DMS79 treated with DMSO at 0.1 percent for 48 hours (cell line): ENCODE data around the gene LDB2.
"Not testable (repeated sequence)": the region's sequence is repeated elsewhere in the genome, so short reads cannot be mapped to it uniquely, and the experiment has no call there.

ENCODE experiments used
- DNase-seq: peaks from one replicate; lab custom pipeline; 2025; lab: John Stamatoyannopoulos, UW

Gene LDB2

GRCh38 chr4:16544869-16545268, 353.6 kb downstream of the LDB2 start:
- DNase-seq, result no peak

- DNase-seq, result no peak
These were observed 354.2 kb downstream of the LDB2 start for GRCh38 chr4:16544251-16544721.

DNA sequence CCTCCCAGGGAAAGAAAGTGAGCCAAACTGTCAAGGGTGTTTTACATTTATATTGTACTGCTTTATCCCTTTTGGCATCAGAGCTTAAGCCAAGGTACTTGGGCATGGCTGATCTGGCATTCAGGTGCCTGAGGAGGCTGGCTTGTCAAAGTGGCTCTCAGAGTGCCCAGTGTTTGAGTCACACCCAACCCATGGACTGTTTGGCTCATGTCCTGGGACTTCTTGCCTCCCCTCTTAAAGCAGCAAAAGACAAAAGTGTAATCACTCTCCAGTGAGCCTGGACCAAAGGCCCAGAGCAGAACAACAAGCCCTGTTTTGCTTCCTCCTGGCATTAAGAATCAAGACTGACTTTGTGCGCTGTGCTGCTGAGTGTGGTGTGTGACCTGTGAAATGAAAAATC, 360.5 kb downstream of the LDB2 start:
- no peak for DNase-seq

GRCh38 chr4:16532240-16532970, 366.0 kb downstream of the LDB2 start:
- DNase-seq, result no peak

GRCh38 chr4:16530688-16531635, 367.5 kb downstream of the LDB2 start:
- no peak for DNase-seq

GRCh38 chr4:16524911-16525554, 373.4 kb downstream of the LDB2 start:
- DNase-seq, result no peak

DNA sequence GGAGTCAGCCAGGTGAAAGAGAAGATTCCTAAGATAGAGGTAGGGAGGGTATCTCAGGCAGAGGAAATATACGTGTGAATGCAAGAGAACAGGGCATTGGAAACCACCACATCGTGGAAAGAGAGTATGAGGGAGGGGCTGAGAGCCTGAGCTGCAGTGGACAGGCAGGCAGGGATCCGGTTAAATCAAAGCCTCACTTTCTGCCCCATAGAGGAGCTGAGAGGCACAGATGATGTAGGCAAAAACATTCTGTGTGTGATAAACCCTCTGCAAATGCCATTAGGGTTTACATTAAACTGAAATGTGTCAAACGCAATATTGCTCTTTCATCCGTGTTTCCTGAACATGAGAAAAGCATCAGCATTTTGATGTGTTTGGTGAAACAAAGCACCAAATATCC, 374.0 kb downstream of the LDB2 start:
- DNase-seq, result no peak

DNA sequence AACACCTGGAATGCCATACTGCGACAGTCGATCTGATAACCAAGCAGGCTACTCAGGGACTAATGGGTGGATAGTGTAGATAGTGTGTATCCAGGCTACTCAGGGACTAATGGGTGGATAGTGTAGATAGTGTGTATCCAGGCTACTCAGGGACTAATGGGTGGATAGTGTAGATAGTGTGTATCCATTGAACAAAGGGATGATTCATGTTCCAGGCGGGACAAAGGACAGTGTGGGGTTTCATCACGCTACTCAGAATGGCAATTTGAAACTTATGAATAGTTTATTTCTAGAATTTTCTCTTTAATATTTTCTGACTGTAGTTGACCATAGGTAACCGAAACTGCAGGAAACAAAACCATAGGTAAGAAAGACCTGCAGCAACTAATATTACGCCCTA, 374.9 kb downstream of the LDB2 start:
- not testable (repeated sequence) for DNase-seq

GRCh38 chr4:16521156-16521915, 377.1 kb downstream of the LDB2 start:
- no peak for DNase-seq

GRCh38 chr4:16516796-16517439, 381.5 kb downstream of the LDB2 start:
- DNase-seq, result no peak

DNA sequence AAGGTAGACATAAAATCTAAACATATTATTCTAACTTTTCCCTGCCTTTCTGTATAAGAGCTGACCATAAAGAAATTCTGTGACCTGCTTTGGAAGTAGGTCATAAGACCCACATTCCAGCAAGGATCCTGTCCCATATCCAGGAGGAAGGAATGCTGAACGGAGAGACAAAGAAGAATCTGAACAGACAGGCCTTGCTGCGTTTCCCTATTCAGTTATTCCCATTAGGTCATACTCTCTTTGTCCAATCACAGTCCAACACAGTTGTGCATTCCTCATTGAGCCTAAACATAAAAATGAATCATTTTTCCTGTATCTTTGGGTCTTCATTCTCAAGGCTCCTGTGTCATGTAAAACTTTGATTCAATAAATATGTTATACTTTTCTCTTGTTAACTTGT, 384.6 kb downstream of the LDB2 start:
- no peak for DNase-seq

GRCh38 chr4:16508968-16509367, 389.5 kb downstream of the LDB2 start:
- DNase-seq, result no peak

DNA sequence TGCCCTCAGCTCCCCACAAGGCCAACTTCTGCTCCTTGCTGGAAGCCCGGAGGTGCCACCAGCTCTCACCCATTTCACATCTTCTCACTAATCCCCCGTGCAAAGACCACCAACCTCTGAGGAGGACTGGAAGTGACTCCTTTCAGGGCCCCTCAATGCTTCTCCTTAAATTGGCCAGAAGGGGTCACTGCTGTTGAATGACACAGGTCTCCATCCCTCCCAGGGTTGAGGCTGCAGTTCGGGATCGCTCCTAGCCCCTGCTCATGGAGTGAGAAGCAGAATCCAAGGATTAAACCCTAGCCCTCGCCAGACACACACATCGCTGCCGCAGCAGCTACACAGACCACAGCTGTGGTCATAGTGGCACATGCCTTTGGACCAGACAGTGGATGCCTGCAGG, 392.7 kb downstream of the LDB2 start:
- DNase-seq, result no peak

- DNase-seq, result no peak
These were observed 393.2 kb downstream of the LDB2 start for GRCh38 chr4:16505267-16505666.

GRCh38 chr4:16503421-16504100, 394.9 kb downstream of the LDB2 start:
- DNase-seq, result no peak

GRCh38 chr4:16498978-16499377, 399.5 kb downstream of the LDB2 start:
- DNase-seq, result no peak

GRCh38 chr4:16496501-16496900, 401.9 kb downstream of the LDB2 start:
- DNase-seq, result no peak

DNA sequence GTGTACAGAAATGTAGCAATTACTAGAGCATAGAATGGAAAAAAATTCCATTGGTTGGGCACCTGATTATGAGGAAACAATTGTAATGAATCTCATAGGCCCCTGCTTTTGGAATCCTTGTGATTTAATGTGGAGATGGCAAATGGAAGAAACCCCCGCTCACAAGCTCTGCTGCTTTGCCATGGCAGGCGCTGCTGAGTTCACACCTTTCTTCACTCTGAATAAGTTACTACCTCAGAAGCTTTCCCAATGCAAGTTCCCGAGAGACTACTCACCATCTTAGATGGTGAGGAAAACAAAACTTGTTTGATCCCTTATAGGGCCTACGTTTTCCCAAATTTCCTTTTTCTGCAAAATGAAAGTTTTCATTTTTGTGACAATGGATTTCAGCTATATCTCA, 405.6 kb downstream of the LDB2 start:
- no peak for DNase-seq

DNA sequence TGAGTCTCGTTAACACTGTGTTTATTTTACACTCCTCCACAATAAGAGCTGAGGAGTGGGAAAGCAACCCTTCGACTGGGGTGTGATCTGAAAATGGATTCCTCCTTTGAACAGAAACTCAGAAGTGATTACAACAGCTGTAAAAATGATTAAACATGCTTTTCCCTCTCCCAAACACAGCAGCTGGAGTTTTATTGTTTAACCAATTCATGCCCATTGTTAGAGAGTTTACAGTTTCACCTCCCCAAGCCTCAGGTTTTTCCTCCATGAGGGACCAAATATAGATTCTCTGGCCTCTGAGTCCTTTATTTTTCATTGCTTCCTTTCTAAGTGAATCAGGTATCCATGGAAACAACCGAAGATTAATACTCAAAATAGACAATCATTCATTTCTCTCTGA, 409.2 kb downstream of the LDB2 start:
- DNase-seq, result no peak

DNA sequence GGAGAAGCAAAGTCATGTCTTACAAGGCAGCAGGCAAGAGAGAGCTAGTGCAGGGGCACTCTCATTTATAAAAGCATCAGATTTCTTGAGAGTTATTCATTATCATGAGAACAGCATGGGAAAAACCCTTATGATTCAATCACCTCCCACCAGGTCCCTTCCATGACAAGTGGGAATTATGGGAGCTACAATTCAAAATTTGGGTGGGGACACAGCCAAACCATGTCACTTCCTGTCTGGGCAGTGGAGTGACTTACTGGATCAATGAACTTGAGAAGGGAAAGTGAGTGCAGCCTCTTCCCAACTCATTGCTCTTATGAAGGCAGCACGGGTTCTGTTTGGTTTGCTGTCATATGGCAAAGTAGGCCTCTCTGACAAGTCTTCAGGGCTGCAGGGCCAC, 410.4 kb downstream of the LDB2 start:
- DNase-seq, result no peak

- no peak for DNase-seq
These were observed 413.7 kb downstream of the LDB2 start for GRCh38 chr4:16484711-16485110.
